Measurements from ENCODE around the gene KCNRG. TPM values are rescaled to one million over a fixed set of nuclear protein-coding genes. Genes with fewer than 3 reads are reported as not detected.

Gene KCNRG
- polyA plus RNA-seq, 1 of the 3 experiments (the other 2 are of a cell fraction) = 0.97 TPM

GRCh38 chr13:49993666-49994065 is 21.6 kb upstream of the KCNRG start:
- H4K20me1 ChIP-seq (ENCODE audit: insufficient read depth) = no peaks in the 10 kb centered on the region
- H3K4me3 ChIP-seq (ENCODE audit: low read depth in 2 of 2, low read length in 1 of 2) = no peak overlapping the region
- H3K9me3 ChIP-seq = no peaks in the 10 kb centered on the region
- TF ChIP-seq TCF12 (IDR thresholded peaks at IDR 0.05) (no peak), FOXJ3 (CRISPR knock-in tag; IDR thresholded peaks at IDR 0.05) (no peak), FOSL2 (IDR thresholded peaks at IDR 0.05; ENCODE audit: borderline replicate concordance, low read depth) (no peak), MEF2A (IDR thresholded peaks at IDR 0.05; ENCODE audit: borderline replicate concordance, low read depth) (no peak), MAX (IDR thresholded peaks at IDR 0.05; ENCODE audit: low read depth) (no peak), MXI1 (IDR thresholded peaks at IDR 0.05; ENCODE audit: low read depth, low read length) (no peak), ZBTB33 (IDR thresholded peaks at IDR 0.05; ENCODE audit: borderline replicate concordance, low read depth) (no peak), RXRA (IDR thresholded peaks at IDR 0.05; ENCODE audit: borderline replicate concordance, low read depth) (no peak), JUND (IDR thresholded peaks at IDR 0.05) (no peak)
- no peak overlapping the region for H3K27ac ChIP-seq (ENCODE audit: low read depth in 2 of 2, low read length in 1 of 2)
- peaks cover 9 to 11% of the 10 kb centered on the region in 2 experiments; a peak in 3 of 4 replicates for H3K4me1 ChIP-seq (ENCODE audit: control insufficient read depth in 1 of 2, insufficient read depth in 2 of 2, low read depth in 1 of 2, low read length in 1 of 2)
- 84% methylated on average over 5 of the region's 5 CpGs for whole genome bisulfite sequencing (ENCODE audit: low lambda C conversion rate)
- ChIA-PET CTCF (interaction anchor here (1.1 to 1.5 kb wide), 2 partner anchors 18 to 58 kb away, joined by 3 read pairs; partner anchors contain the start of gene SPRYD7), POLR2A (no interaction called here)
- no peak overlapping the region for H2AFZ ChIP-seq (ENCODE audit: low read depth)
- H3F3A ChIP-seq (replicated peaks; ENCODE audit: insufficient read depth) = peaks cover 11% of the 10 kb centered on the region
- H3K9ac ChIP-seq = no peak overlapping the region
- H3K9me2 ChIP-seq = no peaks in the 10 kb centered on the region
- peaks cover 5 to 7% of the 10 kb centered on the region in 2 experiments for H3K36me3 ChIP-seq (replicated peaks in 1 of 2; ENCODE audit: control insufficient read depth in 1 of 2, insufficient read depth in 2 of 2, low read length in 1 of 2)
- H3K4me2 ChIP-seq = no peak overlapping the region
- H3K27me3 ChIP-seq (ENCODE audit: insufficient read depth) = no peaks in the 10 kb centered on the region
- peaks cover 14% of the 10 kb centered on the region for H3K79me2 ChIP-seq (ENCODE audit: insufficient read depth)
- no peak for DNase-seq

- Histone ChIP-seq H3K79me2 (ENCODE audit: insufficient read depth) (peaks cover 34% of the 10 kb centered on the region), H3K9ac (peak overlapping the region; percentile 96), H3K9me3 (no peaks in the 10 kb centered on the region), H3K4me3 (ENCODE audit: low read depth in 2 of 2, low read length in 1 of 2) (peak overlapping the region; percentile 70 to 72), H3K27me3 (ENCODE audit: insufficient read depth) (no peaks in the 10 kb centered on the region), H3K36me3 (replicated peaks in 1 of 2; ENCODE audit: control insufficient read depth in 1 of 2, insufficient read depth in 2 of 2, low read length in 1 of 2) (peaks cover 23 to 25% of the 10 kb centered on the region in 2 experiments), H4K20me1 (ENCODE audit: insufficient read depth) (no peaks in the 10 kb centered on the region), H3K4me2 (peak overlapping the region; percentile 88), H3K9me2 (no peaks in the 10 kb centered on the region), H3K27ac (ENCODE audit: low read depth in 2 of 2, low read length in 1 of 2) (peak overlapping the region; percentile 89 to 97), H2AFZ (ENCODE audit: low read depth) (peak overlapping the region; percentile 81; the same call in 1 of the 2 replicates), H3K4me1 (ENCODE audit: control insufficient read depth in 1 of 2, insufficient read depth in 2 of 2, low read depth in 1 of 2, low read length in 1 of 2) (peaks cover 19 to 22% of the 10 kb centered on the region in 2 experiments; a peak in 3 of 4 replicates), H3F3A (replicated peaks; ENCODE audit: insufficient read depth) (peaks cover 11% of the 10 kb centered on the region)
- ChIA-PET POLR2A (interaction anchor here (2.8 kb wide), 1 partner anchor 129 kb away, joined by 9 read pairs; no protein-coding TSS in a partner anchor), CTCF (interaction anchor here (2.2 to 3.5 kb wide), 3 partner anchors 18 to 917 kb away, joined by 12 to 33 read pairs (median 20); no protein-coding TSS in a partner anchor)
- no peak for TF ChIP-seq FOXM1 (IDR thresholded peaks at IDR 0.05; ENCODE audit: low read depth)
- TF ChIP-seq USF1 (IDR thresholded peaks at IDR 0.05; ENCODE audit: borderline replicate concordance, low read depth) = no peak
- TF ChIP-seq MXI1 (IDR thresholded peaks at IDR 0.05; ENCODE audit: low read depth, low read length) = no peak
- no peak for TF ChIP-seq TAF1 (IDR thresholded peaks at IDR 0.05; ENCODE audit: borderline replicate concordance, low read depth, low read length)
- DNase-seq = peak; percentile 9
- WGBS (ENCODE audit: low lambda C conversion rate) = 89% methylated on average over 14 of the region's 14 CpGs
Observed at GRCh38 chr13:49995625-49996101, 19.6 kb upstream of the KCNRG start.

Data from SK-N-SH (cell line).